ENCODE data around the gene PPP2R2B. TPM values are rescaled to one million over a fixed set of nuclear protein-coding genes. Genes with fewer than 3 reads are reported as not detected.

Gene PPP2R2B
- total and polyA plus RNA-seq, 7 donors = 0.03 to 0.71 (median 0.11) TPM; not detected in 1

- WGBS, 3 donors = 72 to 90% (median 85%) methylated on average over 1 of the region's 1 CpG
- H3K27me3 ChIP-seq (ENCODE audit: insufficient read depth in 3 of 3, low read length in 2 of 3) = no peaks in the 10 kb centered on the region
- no peak overlapping the region for H3K4me3 ChIP-seq
- H3K9me3 ChIP-seq = no peaks in the 10 kb centered on the region
- intact Hi-C loops (cut with DNase I) = no loop called here
- TF ChIP-seq, protein P1, sequence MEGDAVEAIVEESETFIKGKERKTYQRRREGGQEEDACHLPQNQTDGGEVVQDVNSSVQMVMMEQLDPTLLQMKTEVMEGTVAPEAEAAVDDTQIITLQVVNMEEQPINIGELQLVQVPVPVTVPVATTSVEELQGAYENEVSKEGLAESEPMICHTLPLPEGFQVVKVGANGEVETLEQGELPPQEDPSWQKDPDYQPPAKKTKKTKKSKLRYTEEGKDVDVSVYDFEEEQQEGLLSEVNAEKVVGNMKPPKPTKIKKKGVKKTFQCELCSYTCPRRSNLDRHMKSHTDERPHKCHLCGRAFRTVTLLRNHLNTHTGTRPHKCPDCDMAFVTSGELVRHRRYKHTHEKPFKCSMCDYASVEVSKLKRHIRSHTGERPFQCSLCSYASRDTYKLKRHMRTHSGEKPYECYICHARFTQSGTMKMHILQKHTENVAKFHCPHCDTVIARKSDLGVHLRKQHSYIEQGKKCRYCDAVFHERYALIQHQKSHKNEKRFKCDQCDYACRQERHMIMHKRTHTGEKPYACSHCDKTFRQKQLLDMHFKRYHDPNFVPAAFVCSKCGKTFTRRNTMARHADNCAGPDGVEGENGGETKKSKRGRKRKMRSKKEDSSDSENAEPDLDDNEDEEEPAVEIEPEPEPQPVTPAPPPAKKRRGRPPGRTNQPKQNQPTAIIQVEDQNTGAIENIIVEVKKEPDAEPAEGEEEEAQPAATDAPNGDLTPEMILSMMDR (IDR thresholded peaks at IDR 0.05) = no peak
- DNase-seq (no peak), ATAC-seq (no peak)
- H3K27ac ChIP-seq = no peak overlapping the region
- H3K36me3 ChIP-seq (ENCODE audit: insufficient read depth in 1 of 2, low read depth in 1 of 2) = no peaks in the 10 kb centered on the region
- H3K4me1 ChIP-seq = no peaks in the 10 kb centered on the region
These were observed 156.2 kb downstream of the PPP2R2B start for GRCh38 chr5:146722361-146722779.

GRCh38 chr5:146721073-146721815, 157.3 kb downstream of the PPP2R2B start:
- intact Hi-C loops (cut with DNase I) = no loop called here
- no peaks in the 10 kb centered on the region for H3K27me3 ChIP-seq (ENCODE audit: insufficient read depth in 3 of 3, low read length in 2 of 3)
- H3K4me1 ChIP-seq = no peaks in the 10 kb centered on the region
- H3K9me3 ChIP-seq = no peaks in the 10 kb centered on the region
- ATAC-seq (no peak), DNase-seq (no peak)
- no peak overlapping the region for H3K4me3 ChIP-seq
- WGBS, 3 donors = 67 to 74% (median 73%) methylated on average over 5 of the region's 5 CpGs
- no peak overlapping the region for H3K27ac ChIP-seq
- H3K36me3 ChIP-seq (ENCODE audit: insufficient read depth in 1 of 2, low read depth in 1 of 2) = no peaks in the 10 kb centered on the region
- TF ChIP-seq, protein P1 (IDR thresholded peaks at IDR 0.05) = no peak

DNA sequence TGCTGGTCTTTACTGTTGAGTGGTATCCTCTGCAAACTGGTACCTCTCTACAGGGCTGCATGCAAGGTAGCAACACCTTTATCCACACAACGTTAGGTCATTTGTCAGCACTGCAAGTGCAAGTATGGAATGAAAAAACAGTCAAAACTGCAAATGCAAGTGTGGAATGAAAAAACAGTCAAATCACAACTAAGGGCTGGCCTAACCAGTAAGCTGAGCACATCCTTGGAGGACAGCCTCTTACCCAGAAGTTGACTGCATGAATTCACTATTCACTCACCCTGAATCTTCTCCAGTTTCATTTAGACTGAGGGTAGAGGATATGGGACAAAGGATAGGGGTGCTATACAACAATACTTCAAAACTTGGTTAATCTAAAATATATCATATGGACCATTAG, 158.4 kb downstream of the PPP2R2B start:
- Histone ChIP-seq H3K9me3 (no peaks in the 10 kb centered on the region), H3K4me1 (no peaks in the 10 kb centered on the region), H3K27ac (no peak overlapping the region), H3K36me3 (ENCODE audit: insufficient read depth in 1 of 2, low read depth in 1 of 2) (no peaks in the 10 kb centered on the region), H3K27me3 (ENCODE audit: insufficient read depth in 3 of 3, low read length in 2 of 3) (no peaks in the 10 kb centered on the region), H3K4me3 (no peak overlapping the region)
- TF ChIP-seq, protein P1 (IDR thresholded peaks at IDR 0.05) = no peak
- ATAC-seq = no peak
- WGBS, 3 donors = 24 to 58% (median 55%) methylated on average over 1 of the region's 1 CpG
- no peak for DNase-seq
- intact Hi-C loops (cut with DNase I) = no loop called here

DNA sequence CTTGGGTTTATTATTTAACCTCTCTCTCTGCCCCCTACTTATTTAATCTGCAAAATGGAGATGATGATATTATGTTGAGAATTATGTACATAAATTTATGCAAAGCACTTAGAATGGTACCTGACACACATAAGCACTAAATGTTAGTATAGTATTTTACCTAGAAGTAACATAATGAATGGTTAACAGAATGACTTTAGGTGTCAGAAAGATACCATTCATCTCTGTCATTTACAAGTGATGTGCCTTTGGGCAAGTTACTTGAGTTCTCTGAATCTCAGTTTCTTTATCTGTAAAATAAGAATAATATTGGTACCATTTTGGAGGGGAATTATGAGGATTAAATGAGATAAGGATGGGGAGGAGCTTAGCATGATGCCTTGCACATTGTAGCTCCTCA, 159.4 kb downstream of the PPP2R2B start:
- ATAC-seq = no peak
- no peaks in the 10 kb centered on the region for H3K27me3 ChIP-seq (ENCODE audit: insufficient read depth in 3 of 3, low read length in 2 of 3)
- TF ChIP-seq, protein P1 (IDR thresholded peaks at IDR 0.05) = no peak
- intact Hi-C loops (cut with DNase I) = no loop called here
- DNase-seq = no peak
- H3K9me3 ChIP-seq = no peaks in the 10 kb centered on the region
- no peak overlapping the region for H3K27ac ChIP-seq
- no peaks in the 10 kb centered on the region for H3K4me1 ChIP-seq
- H3K4me3 ChIP-seq = no peak overlapping the region
- no peaks in the 10 kb centered on the region for H3K36me3 ChIP-seq (ENCODE audit: insufficient read depth in 1 of 2, low read depth in 1 of 2)

- Histone ChIP-seq H3K36me3 (ENCODE audit: insufficient read depth in 1 of 2, low read depth in 1 of 2) (no peaks in the 10 kb centered on the region), H3K9me3 (no peaks in the 10 kb centered on the region), H3K4me1 (no peaks in the 10 kb centered on the region), H3K27me3 (ENCODE audit: insufficient read depth in 3 of 3, low read length in 2 of 3) (no peaks in the 10 kb centered on the region), H3K4me3 (no peak overlapping the region), H3K27ac (no peak overlapping the region)
- WGBS, 3 donors = 60 to 64% (median 62%) methylated on average over 3 of the region's 3 CpGs
- intact Hi-C loops (cut with DNase I) = no loop called here
- TF ChIP-seq, protein P1 (IDR thresholded peaks at IDR 0.05) = no peak
- DNase-seq (no peak), ATAC-seq (no peak)
These were observed 159.9 kb downstream of the PPP2R2B start for GRCh38 chr5:146718609-146719008.
